DND-41 (cell line): ENCODE measurements around the gene DENND1A.

Source experiments
- ATAC-seq: fragments of 200-7000 bp; cut with Tn5 transposase; 3 replicates; pipeline ENCODE4 v1.9.1; 2021; ENCODE audit warnings: low read depth; ENCODE audit not compliant: insufficient read depth
- DNase-seq: peaks from one replicate; pipeline ENCODE4 v3.0.0-alpha.2; 2020
- H2AFZ ChIP-seq: 2 replicates; pipeline ENCODE4 v1.6.0; 2012; ENCODE audit warnings: low read depth, low read length
- H3K27ac ChIP-seq: 2 replicates; pipeline ENCODE4 v1.5.1; 2012; ENCODE audit warnings: low read length, inconsistent platforms
- H3K27me3 ChIP-seq: fragments of 200-600 bp; sonication (generic); 2 replicates; pipeline ENCODE4 v1.6.0; 2012; ENCODE audit warnings: low read length, mild to moderate bottlenecking, inconsistent platforms; ENCODE audit not compliant: insufficient read depth, poor library complexity
- H3K36me3 ChIP-seq: 2 replicates; pipeline ENCODE4 v1.5.1; 2012; ENCODE audit warnings: low read length, inconsistent platforms; ENCODE audit not compliant: insufficient read depth
- H3K4me1 ChIP-seq: 2 replicates; pipeline ENCODE4 v1.5.1; 2012; ENCODE audit warnings: mild to moderate bottlenecking, low read length; ENCODE audit not compliant: insufficient read depth
- H3K4me2 ChIP-seq: 2 replicates; pipeline ENCODE4 v1.6.0; 2012; ENCODE audit warnings: mild to moderate bottlenecking, moderate library complexity, low read length, inconsistent platforms; ENCODE audit not compliant: insufficient read depth
- H3K4me3 ChIP-seq, 2 experiments: fragments of 200-600 bp in 1 of 2; shearing (Covaris generic) in 1 of 2; 2 replicates each; pipeline ENCODE4 v1.5.1; 2012 to 2016; ENCODE audit warnings: inconsistent platforms in 2 of 2, low read length in 2 of 2, mild to moderate bottlenecking in 2 of 2, low read depth in 1 of 2, moderate library complexity in 1 of 2
- H3K79me2 ChIP-seq: 2 replicates; pipeline ENCODE4 v1.6.0; 2012; ENCODE audit warnings: low read length, inconsistent platforms; ENCODE audit not compliant: insufficient read depth
- H3K9ac ChIP-seq: 2 replicates; pipeline ENCODE4 v1.6.0; 2012; ENCODE audit warnings: low read depth, mild to moderate bottlenecking, inconsistent platforms, low read length, moderate library complexity
- H3K9me3 ChIP-seq: 2 replicates; pipeline ENCODE4 v1.5.1; 2012; ENCODE audit warnings: low read length, moderate library complexity, mild to moderate bottlenecking, inconsistent platforms; ENCODE audit not compliant: insufficient read depth, severe bottlenecking
- H4K20me1 ChIP-seq: 2 replicates; pipeline ENCODE4 v1.6.0; 2012; ENCODE audit warnings: low read length; ENCODE audit not compliant: insufficient read depth
- EZH2 ChIP-seq: IDR thresholded peaks from 3 replicates; pipeline ENCODE4 v1.6.1; 2012; ENCODE audit warnings: borderline replicate concordance, low read depth, mild to moderate bottlenecking, moderate library complexity, low read length, inconsistent platforms; ENCODE audit not compliant: severe bottlenecking
- TF ChIP-seq, protein P1 (sequence below): IDR thresholded peaks from 2 replicates; pipeline ENCODE4 v1.5.1; 2012; ENCODE audit warnings: borderline replicate concordance, low read length, moderate library complexity, mild to moderate bottlenecking; ENCODE audit not compliant: poor library complexity, severe bottlenecking; ENCODE audit errors: extremely low read depth

Gene DENND1A

DNA sequence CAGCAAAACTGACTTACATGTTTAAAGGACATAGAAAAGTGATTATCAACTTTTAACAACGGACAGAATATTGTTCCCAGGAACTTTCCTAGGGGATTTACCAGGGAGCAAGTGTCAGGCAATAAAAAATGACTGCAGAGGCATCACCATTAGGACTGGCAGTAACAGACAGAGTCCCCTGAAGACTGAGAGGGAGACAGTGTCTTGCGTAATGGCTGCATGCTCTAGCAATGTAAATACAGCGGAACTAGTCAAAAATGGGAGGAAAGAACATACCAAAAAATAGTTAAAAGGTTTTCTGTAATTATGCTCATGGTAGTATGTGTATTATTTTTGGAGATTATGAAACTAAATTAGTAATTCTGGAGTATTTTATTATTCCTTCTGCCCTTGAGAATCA is 392.1 kb downstream of the DENND1A start:
- H3K27me3 ChIP-seq, result no peaks in the 10 kb centered on the region
- no peaks in the 10 kb centered on the region for H3K79me2 ChIP-seq
- no peaks in the 10 kb centered on the region for H4K20me1 ChIP-seq
- H3K9ac ChIP-seq, result no peak overlapping the region
- no peak overlapping the region for H3K4me2 ChIP-seq
- H3K4me3 ChIP-seq, result no peak overlapping the region
- ATAC-seq, result no peak
- no peak overlapping the region for H2AFZ ChIP-seq
- peaks cover 6% of the 10 kb centered on the region for H3K4me1 ChIP-seq
- DNase-seq, result no peak
- H3K36me3 ChIP-seq, result no peaks in the 10 kb centered on the region
- no peak for TF ChIP-seq EZH2
- TF ChIP-seq, protein P1, sequence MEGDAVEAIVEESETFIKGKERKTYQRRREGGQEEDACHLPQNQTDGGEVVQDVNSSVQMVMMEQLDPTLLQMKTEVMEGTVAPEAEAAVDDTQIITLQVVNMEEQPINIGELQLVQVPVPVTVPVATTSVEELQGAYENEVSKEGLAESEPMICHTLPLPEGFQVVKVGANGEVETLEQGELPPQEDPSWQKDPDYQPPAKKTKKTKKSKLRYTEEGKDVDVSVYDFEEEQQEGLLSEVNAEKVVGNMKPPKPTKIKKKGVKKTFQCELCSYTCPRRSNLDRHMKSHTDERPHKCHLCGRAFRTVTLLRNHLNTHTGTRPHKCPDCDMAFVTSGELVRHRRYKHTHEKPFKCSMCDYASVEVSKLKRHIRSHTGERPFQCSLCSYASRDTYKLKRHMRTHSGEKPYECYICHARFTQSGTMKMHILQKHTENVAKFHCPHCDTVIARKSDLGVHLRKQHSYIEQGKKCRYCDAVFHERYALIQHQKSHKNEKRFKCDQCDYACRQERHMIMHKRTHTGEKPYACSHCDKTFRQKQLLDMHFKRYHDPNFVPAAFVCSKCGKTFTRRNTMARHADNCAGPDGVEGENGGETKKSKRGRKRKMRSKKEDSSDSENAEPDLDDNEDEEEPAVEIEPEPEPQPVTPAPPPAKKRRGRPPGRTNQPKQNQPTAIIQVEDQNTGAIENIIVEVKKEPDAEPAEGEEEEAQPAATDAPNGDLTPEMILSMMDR, result no peak
- no peak overlapping the region for H3K27ac ChIP-seq
- H3K9me3 ChIP-seq, result no peaks in the 10 kb centered on the region

DNA sequence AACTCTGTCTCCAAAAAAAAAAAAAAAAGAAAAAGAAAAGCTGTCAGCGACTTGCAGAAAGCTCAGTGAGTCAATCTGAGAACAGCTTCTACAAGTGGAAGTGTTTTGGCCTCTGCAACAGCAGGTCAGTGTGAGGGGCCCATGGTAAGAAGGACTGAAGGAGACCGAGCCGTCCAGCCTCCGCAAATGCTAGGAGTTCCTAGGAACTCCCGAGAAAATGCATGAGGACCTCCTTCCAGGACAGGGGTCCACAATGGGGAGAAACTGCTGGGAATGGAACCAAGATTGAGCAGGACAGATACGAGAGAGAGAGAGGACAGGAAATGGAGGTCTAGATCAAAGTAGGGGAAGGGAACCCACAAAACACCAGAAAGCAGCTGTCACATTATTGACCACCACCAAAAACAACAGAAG is 393.5 kb downstream of the DENND1A start:
- Histone ChIP-seq H3K4me3 (no peak overlapping the region), H3K4me2 (no peak overlapping the region), H3K27ac (no peak overlapping the region), H3K9ac (no peak overlapping the region), H3K79me2 (no peaks in the 10 kb centered on the region), H3K9me3 (no peaks in the 10 kb centered on the region), H2AFZ (no peak overlapping the region), H3K36me3 (no peaks in the 10 kb centered on the region), H4K20me1 (no peaks in the 10 kb centered on the region), H3K4me1 (peaks cover 6% of the 10 kb centered on the region), H3K27me3 (no peaks in the 10 kb centered on the region)
- no peak for DNase-seq
- TF ChIP-seq, protein P1, result no peak
- no peak for TF ChIP-seq EZH2
- no peak for ATAC-seq

DNA sequence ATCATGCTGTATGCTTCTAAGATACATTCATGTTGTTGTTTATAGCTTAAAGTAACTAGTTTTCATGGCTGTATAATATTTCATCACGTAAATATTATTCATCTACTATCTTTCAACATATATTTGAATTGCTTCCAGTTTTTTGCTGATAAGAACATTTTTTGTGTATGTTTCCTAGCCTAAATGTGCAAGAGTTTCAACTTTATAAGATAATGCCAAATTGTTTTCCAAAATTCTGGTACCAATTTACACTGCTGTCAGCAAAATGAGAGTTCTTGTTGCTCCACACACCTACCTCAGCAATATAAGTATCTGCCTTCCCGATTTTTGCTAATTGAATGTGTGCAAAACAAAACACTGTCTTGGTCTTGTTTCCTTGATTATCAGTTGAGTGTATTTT is 395.6 kb downstream of the DENND1A start:
- H3K9ac ChIP-seq, result no peak overlapping the region
- ATAC-seq, result no peak

More for the DNA sequence above, 395.6 kb downstream of the DENND1A start:
- H3K4me3 ChIP-seq, result no peak overlapping the region
- H3K27me3 ChIP-seq, result no peaks in the 10 kb centered on the region
- H3K4me1 ChIP-seq, result peaks cover 6% of the 10 kb centered on the region
- H3K27ac ChIP-seq, result no peak overlapping the region
- H3K4me2 ChIP-seq, result no peak overlapping the region
- H3K36me3 ChIP-seq, result no peaks in the 10 kb centered on the region
- TF ChIP-seq EZH2, result no peak
- TF ChIP-seq, protein P1, result no peak
- no peak overlapping the region for H2AFZ ChIP-seq
- DNase-seq, result no peak
- no peaks in the 10 kb centered on the region for H3K79me2 ChIP-seq
- peaks cover 6% of the 10 kb centered on the region for H3K9me3 ChIP-seq
- no peaks in the 10 kb centered on the region for H4K20me1 ChIP-seq
